ENCODE results near the gene CCDC6.
"Not testable (repeated sequence)": the region's sequence is repeated elsewhere in the genome, so short reads cannot be mapped to it uniquely, and the experiment has no call there.

Gene CCDC6

DNA sequence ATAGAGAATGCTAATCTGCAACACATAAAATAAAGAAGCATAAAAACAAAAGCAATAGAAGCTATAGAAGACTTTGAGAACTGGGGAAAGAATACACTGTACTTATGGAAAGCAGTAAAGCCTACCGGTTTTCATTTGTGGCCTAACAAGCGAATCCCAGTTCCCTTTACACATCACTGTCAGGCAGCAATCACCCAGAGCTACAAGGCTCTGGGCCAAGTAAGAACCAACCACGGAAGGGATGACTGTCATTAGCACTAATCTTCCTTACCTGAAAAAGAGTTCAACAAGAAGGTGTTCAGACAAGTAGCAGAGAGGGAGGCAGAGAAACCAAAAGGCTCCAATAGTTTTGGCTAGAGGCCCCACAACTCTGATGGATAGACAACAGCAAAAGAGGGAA, 15.0 kb downstream of the CCDC6 start:
- no peaks in the 10 kb centered on the region for H3K4me1 ChIP-seq (ENCODE audit: insufficient read depth, insufficient read length)
- peaks cover 12% of the 10 kb centered on the region for H3K36me3 ChIP-seq (ENCODE audit: insufficient read depth, insufficient read length, low read length)
- no peak for DNase-seq (ENCODE audit: low read depth, low spot score)
- no peak overlapping the region for H3K4me3 ChIP-seq (ENCODE audit: insufficient read length, low read depth)
- H3K9ac ChIP-seq (ENCODE audit: insufficient read length, low read depth): no peak overlapping the region
- TF ChIP-seq ZNF274 (IDR thresholded peaks at IDR 0.05; ENCODE audit: low read depth, low read length): no peak
- no peaks in the 10 kb centered on the region for H3K27me3 ChIP-seq (ENCODE audit: insufficient read depth, insufficient read length)
- no peaks in the 10 kb centered on the region for H3K9me3 ChIP-seq (ENCODE audit: insufficient read depth, low read length)

DNA sequence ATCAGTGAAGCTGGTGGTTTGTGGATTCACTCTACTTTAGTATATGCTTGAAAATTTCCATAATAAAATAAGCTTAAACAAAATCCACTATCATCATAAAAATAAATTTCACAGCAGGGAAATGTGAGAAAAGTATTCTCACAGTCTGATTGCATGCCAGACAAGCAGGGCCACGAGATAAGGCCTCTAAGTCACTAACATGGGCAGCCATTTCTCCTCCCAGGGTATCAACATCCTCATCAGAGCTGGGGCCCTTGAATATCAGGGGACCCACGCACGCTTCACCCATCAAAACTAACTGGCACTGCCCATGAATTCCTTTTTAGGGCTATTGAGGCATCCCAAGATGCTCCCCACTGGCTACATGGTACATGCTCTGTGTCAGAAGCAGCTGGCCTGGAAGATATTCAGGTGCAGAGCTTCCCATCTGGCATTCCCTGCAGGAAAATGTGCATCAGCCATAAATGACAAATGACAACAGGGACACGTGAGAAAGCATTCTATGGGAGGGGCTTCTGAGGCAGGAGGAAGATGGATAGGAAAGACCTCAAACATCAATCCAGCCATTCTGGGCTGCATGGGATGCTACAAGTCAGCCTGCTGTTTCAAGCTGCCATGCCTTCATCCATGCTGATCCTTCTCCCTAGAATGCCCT, 17.4 kb downstream of the CCDC6 start:
- Histone ChIP-seq H3K9me3 (ENCODE audit: insufficient read depth, low read length) (no peaks in the 10 kb centered on the region), H3K27me3 (ENCODE audit: insufficient read depth, insufficient read length) (no peaks in the 10 kb centered on the region), H3K9ac (ENCODE audit: insufficient read length, low read depth) (no peak overlapping the region), H3K4me1 (ENCODE audit: insufficient read depth, insufficient read length) (no peaks in the 10 kb centered on the region), H3K36me3 (ENCODE audit: insufficient read depth, insufficient read length, low read length) (peaks cover 12% of the 10 kb centered on the region), H3K4me3 (ENCODE audit: insufficient read length, low read depth) (no peak overlapping the region)
- DNase-seq (ENCODE audit: low read depth, low spot score): no peak
- TF ChIP-seq SUZ12 (IDR thresholded peaks at IDR 0.05; ENCODE audit: extremely low read depth, insufficient read depth, insufficient read length): no peak
- TF ChIP-seq YY1 (IDR thresholded peaks at IDR 0.05; ENCODE audit: insufficient read depth, insufficient read length): no peak
- no peak for TF ChIP-seq ZNF274 (IDR thresholded peaks at IDR 0.05; ENCODE audit: low read depth, low read length)

DNA sequence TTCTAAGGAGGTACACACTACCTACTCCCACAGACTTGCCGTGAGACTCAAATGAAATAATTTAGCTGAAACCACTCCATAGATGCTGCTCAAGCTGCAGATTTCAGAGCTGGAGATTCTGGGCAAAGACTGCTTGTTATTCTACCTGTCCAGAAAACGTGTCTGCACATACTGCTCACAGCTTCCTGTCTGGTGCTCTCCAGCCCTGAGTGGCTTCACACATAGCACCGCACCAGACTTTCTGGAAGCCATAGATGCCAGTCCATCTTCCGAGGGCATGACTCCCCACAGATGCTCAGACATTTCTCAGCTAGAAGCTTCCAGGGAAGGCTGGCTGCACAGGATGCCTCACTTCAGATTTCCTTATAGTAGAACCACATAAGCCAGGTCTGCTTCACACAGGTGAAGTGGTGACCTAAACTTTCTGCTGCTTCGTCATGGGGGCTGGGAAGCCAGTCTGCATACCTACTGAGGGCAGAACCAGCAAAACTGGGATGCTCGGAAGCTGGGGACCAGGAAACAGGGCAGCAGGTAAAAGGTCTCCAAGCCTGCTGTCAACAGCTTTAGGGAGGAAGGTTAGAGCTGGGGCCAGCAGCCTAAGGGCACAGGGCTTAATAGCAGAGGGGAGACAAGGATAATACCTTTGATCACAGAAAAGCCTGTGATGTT, 18.2 kb downstream of the CCDC6 start:
- Histone ChIP-seq H3K9ac (ENCODE audit: insufficient read length, low read depth) (no peak overlapping the region), H3K4me1 (ENCODE audit: insufficient read depth, insufficient read length) (no peaks in the 10 kb centered on the region), H3K27me3 (ENCODE audit: insufficient read depth, insufficient read length) (no peaks in the 10 kb centered on the region), H3K4me3 (ENCODE audit: insufficient read length, low read depth) (no peak overlapping the region), H3K9me3 (ENCODE audit: insufficient read depth, low read length) (no peaks in the 10 kb centered on the region), H3K36me3 (ENCODE audit: insufficient read depth, insufficient read length, low read length) (peaks cover 12% of the 10 kb centered on the region)
- TF ChIP-seq SUZ12 (IDR thresholded peaks at IDR 0.05; ENCODE audit: extremely low read depth, insufficient read depth, insufficient read length) (no peak), ZNF274 (IDR thresholded peaks at IDR 0.05; ENCODE audit: low read depth, low read length) (no peak), YY1 (IDR thresholded peaks at IDR 0.05; ENCODE audit: insufficient read depth, insufficient read length) (no peak)
- no peak for DNase-seq (ENCODE audit: low read depth, low spot score)

DNA sequence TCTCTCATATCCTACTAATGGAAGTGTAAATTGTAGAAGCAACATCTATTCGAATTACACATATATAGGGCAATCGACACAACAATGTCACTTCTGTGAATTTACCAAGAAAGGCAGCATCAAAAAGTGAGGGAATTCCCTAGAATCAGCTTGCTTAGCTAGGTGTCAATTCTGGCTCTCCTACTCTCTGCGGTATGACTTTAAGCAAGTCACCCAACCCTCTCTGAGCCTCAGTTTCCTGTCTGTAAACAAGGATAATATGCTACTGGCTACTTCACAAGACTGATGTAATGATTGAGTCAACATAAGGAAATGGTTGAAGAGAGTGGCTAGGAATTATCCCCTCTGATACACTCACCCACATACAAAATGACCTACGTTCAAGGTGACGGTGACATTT, 19.4 kb downstream of the CCDC6 start:
- H3K9ac ChIP-seq (ENCODE audit: insufficient read length, low read depth): no peak overlapping the region
- no peaks in the 10 kb centered on the region for H3K27me3 ChIP-seq (ENCODE audit: insufficient read depth, insufficient read length)
- no peak for DNase-seq (ENCODE audit: low read depth, low spot score)
- TF ChIP-seq SUZ12 (IDR thresholded peaks at IDR 0.05; ENCODE audit: extremely low read depth, insufficient read depth, insufficient read length): no peak
- no peak for TF ChIP-seq ZNF274 (IDR thresholded peaks at IDR 0.05; ENCODE audit: low read depth, low read length)
- H3K36me3 ChIP-seq (ENCODE audit: insufficient read depth, insufficient read length, low read length): peaks cover 12% of the 10 kb centered on the region
- no peaks in the 10 kb centered on the region for H3K9me3 ChIP-seq (ENCODE audit: insufficient read depth, low read length)
- H3K4me3 ChIP-seq (ENCODE audit: insufficient read length, low read depth): no peak overlapping the region
- H3K4me1 ChIP-seq (ENCODE audit: insufficient read depth, insufficient read length): no peaks in the 10 kb centered on the region

DNA sequence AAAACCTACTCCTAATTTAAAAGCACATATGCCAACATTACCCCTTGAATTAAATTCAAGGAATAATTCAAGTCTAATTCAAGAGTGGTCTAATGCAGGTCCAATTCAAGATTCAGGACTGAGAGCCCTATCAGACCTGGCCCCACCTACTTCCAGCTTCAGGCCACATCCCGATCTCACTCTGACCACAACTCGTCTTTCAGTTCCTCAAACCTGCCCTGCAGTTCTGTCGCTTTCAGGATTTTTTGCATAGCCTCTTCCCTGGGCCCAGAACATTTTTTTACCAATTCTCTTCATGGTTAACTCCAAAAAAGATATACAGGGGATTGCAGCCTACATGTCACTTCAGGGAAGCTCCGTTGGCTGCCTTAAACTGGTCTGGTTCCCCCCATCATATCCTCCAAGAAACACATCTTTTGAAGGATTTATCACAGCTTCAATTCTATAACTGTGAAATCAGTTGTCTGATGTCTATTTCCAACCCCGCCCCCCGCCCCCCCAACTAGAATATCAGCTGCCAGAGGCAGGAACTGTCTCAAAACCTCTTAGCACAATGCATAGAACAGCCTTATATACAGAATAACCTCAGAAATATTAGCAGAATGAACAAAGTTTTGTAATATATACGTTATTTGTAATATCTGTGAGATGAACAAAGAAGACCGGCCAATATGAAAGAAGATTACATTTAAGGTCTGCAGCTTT, 20.8 kb downstream of the CCDC6 start:
- no peaks in the 10 kb centered on the region for H3K27me3 ChIP-seq (ENCODE audit: insufficient read depth, insufficient read length)
- no peaks in the 10 kb centered on the region for H3K4me1 ChIP-seq (ENCODE audit: insufficient read depth, insufficient read length)
- no peak for TF ChIP-seq SUZ12 (IDR thresholded peaks at IDR 0.05; ENCODE audit: extremely low read depth, insufficient read depth, insufficient read length)
- H3K9me3 ChIP-seq (ENCODE audit: insufficient read depth, low read length): no peaks in the 10 kb centered on the region
- H3K36me3 ChIP-seq (ENCODE audit: insufficient read depth, insufficient read length, low read length): peaks cover 12% of the 10 kb centered on the region
- no peak for DNase-seq (ENCODE audit: low read depth, low spot score)
- H3K4me3 ChIP-seq (ENCODE audit: insufficient read length, low read depth): no peak overlapping the region
- no peak overlapping the region for H3K9ac ChIP-seq (ENCODE audit: insufficient read length, low read depth)

DNA sequence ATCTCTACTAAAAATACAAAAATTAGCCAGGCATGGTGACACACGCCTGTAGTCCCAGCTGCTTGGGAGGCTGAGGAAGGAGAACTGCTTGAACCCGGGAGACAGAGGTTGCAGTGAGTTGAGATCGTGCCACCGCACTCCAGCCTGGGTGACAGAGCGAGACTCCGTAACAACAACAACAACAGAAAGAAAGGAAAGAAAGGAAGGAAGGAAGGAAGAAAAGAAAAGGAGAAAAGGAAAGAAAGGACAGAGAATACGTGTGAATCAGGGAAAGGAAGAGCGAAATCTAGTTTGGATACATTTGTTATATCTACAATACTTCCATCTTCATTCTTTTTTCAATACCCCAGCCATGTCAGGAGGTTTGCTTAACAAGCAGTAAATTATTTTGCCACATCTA, 21.5 kb downstream of the CCDC6 start:
- H3K9ac ChIP-seq (ENCODE audit: insufficient read length, low read depth); H3K4me1 ChIP-seq (ENCODE audit: insufficient read depth, insufficient read length); H3K27me3 ChIP-seq (ENCODE audit: insufficient read depth, insufficient read length); DNase-seq (ENCODE audit: low read depth, low spot score); H3K4me3 ChIP-seq (ENCODE audit: insufficient read length, low read depth); H3K36me3 ChIP-seq (ENCODE audit: insufficient read depth, insufficient read length, low read length); H3K9me3 ChIP-seq (ENCODE audit: insufficient read depth, low read length): not testable (repeated sequence)

DNA sequence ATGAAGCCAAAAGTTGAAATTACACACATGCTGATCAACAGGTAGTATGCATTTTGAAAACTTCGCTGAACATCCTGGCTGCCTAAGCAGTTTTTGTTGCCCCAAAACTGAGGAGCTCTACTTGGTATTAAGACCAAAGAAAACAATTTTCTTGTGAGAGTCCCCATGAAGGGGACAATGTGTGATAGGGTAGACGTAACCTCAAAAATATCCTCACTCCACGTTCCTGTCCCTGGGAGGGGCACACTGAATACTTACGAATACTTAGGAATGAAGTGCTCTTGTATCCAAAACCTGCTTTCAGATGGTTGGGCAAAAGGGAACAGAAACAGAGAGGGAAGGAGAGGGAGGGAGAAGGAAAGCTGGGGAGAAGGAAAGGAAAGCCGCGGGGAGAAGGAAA, 24.7 kb downstream of the CCDC6 start:
- Histone ChIP-seq H3K4me3 (ENCODE audit: insufficient read length, low read depth) (no peak overlapping the region), H3K4me1 (ENCODE audit: insufficient read depth, insufficient read length) (no peaks in the 10 kb centered on the region), H3K9me3 (ENCODE audit: insufficient read depth, low read length) (no peaks in the 10 kb centered on the region), H3K9ac (ENCODE audit: insufficient read length, low read depth) (no peak overlapping the region), H3K27me3 (ENCODE audit: insufficient read depth, insufficient read length) (no peaks in the 10 kb centered on the region), H3K36me3 (ENCODE audit: insufficient read depth, insufficient read length, low read length) (no peaks in the 10 kb centered on the region)
- TF ChIP-seq YY1 (IDR thresholded peaks at IDR 0.05; ENCODE audit: insufficient read depth, insufficient read length) (no peak), SUZ12 (IDR thresholded peaks at IDR 0.05; ENCODE audit: extremely low read depth, insufficient read depth, insufficient read length) (no peak), ZNF274 (IDR thresholded peaks at IDR 0.05; ENCODE audit: low read depth, low read length) (no peak)
- no peak for DNase-seq (ENCODE audit: low read depth, low spot score)

All from NT2/D1 (cell line).